Naive thymus-derived CD8-positive, alpha-beta T cell (primary cell): ENCODE results near the gene KREMEN2. TPM values are rescaled to one million over a fixed set of nuclear protein-coding genes. Genes with fewer than 3 reads are reported as not detected.
A peak's percentile ranks its signal among the peaks of the same experiment; 100 is the strongest.

Experiments
- ATAC-seq, 2 donors: fragments of 150-1000 bp; cut with Tn5 transposase in 1 of 2; sonication (Bioruptor Pico), chemical (Tn5 transposase) in 1 of 2; 1 replicate in 1 of 2; 2 replicates in 1 of 2; pipeline ENCODE4 v1.10.0; 2021; ENCODE audit warnings: mild to moderate bottlenecking in 2 of 2, moderate library complexity in 2 of 2
- POLR2A ChIA-PET: fragments of 350-600 bp; sonication (Branson Sonifier 250); formaldehyde crosslinking; loops from one replicate; lab custom pipeline; 2021; ENCODE audit warnings: antibody characterized with exemption; lab: Charles Lee
- DNase-seq, 10 donors: peaks; one replicate each; pipeline versions ENCODE4 v3.0.0 to v3.0.0-alpha.2; 2020 to 2022
- H3K27ac Mint-ChIP-seq, 10 donors: one replicate each; pipeline ENCODE4 v1.8.0; 2020 to 2022; ENCODE audit warnings: mild to moderate bottlenecking in 10 of 10, mixed read lengths in 10 of 10, moderate library complexity in 4 of 10, inconsistent platforms in 1 of 10
- H3K27me3 Mint-ChIP-seq, 5 donors: one replicate each; pipeline ENCODE4 v1.8.0; 2021 to 2022; ENCODE audit warnings: mixed read lengths in 5 of 5
- H3K36me3 Mint-ChIP-seq, 3 donors: one replicate each; pipeline ENCODE4 v1.8.0; 2020 to 2022; ENCODE audit warnings: mixed read lengths in 3 of 3, mild to moderate bottlenecking in 2 of 3, inconsistent platforms in 1 of 3
- H3K4me1 Mint-ChIP-seq, 4 donors: one replicate each; pipeline ENCODE4 v1.8.0; 2021 to 2022; ENCODE audit warnings: mixed read lengths in 4 of 4
- H3K4me3 Mint-ChIP-seq, 10 donors: one replicate each; pipeline ENCODE4 v1.8.0; 2020 to 2022; ENCODE audit warnings: mild to moderate bottlenecking in 10 of 10, mixed read lengths in 10 of 10, moderate library complexity in 6 of 10, inconsistent platforms in 1 of 10
- H3K9me3 Mint-ChIP-seq, 9 donors: one replicate each; pipeline ENCODE4 v1.8.0; 2020 to 2022; ENCODE audit warnings: mixed read lengths in 9 of 9, mild to moderate bottlenecking in 3 of 9, inconsistent platforms in 1 of 9, moderate library complexity in 1 of 9
- polyA plus RNA-seq, 3 donors: library from polyadenylated mRNA; unstranded; fragments of 300-500 nt; fragmentation: Illumina TruSeq; gene quantifications; one replicate each; pipeline ENCODE4 v1.2.3, GENCODE V29; 2021
- total RNA-seq, 8 experiments: library from RNA in 2 of 8; stranded (reverse) in 2 of 8; gene quantifications; one replicate each; pipeline ENCODE4 v1.2.3 and lab custom pipeline; 2021 to 2026

Gene KREMEN2
- total and polyA plus RNA-seq, 5 experiments from 2014 or later: not detected

DNA sequence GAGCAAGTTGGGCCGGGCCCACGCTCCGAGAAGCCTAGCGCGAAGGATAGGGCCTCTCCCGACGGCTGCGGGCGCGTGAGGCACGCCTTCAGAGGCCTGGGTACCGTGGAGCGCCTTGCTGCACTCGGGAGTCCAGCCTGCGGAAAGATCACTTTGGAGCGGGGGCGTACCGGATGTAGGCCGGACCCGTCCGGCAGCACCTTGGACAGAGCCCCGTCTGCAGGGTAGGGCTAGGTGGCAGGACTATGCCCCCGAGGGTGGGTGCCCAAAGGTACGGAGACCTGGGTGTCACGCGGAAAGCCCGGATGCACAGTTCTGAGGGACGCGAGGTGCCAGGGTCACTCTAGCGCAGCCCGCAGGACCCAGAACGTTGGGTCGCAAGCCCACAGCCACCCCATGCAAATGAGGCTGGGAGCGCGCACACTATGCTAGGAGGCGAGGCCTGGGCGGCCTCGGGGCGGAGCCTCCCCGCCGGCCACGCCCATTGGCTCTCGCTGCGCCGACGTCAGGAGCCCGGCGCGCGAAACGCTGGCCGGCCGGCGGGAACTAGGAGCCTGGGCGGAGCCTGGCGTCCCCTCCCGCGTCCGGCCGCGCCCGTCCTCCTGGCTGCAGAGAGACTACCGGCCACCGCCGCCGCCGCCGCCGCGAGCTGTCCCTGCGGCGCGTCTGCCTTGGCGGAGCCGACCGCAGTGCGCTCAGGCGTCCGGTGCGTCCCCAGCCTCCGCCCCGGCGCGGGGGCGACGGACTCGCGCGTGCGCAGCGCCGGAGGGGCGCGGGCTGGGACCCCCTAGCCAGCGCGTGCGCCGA is 4.9 kb downstream of the KREMEN2 start, which contains the start of gene PAQR4:
Gene PAQR4, plus strand, starts transcription at position 611 of the 807 bp plus-strand sequence. CDS start 327 bp downstream, outside the sequence.
- POLR2A ChIA-PET: interaction anchor here (1.7 to 2.2 kb wide), 2 partner anchors 12 kb away, joined by 5 to 14 read pairs; partner anchors contain the start of gene PKMYT1
- Mint-ChIP-seq H3K27ac (peak within 1 kb of the TSS in 1 of 10 donors; percentile 15), H3K4me1 (peaks cover 12 to 32% (median 26%) of the 10 kb centered on the region in 4 donors)

DNA sequence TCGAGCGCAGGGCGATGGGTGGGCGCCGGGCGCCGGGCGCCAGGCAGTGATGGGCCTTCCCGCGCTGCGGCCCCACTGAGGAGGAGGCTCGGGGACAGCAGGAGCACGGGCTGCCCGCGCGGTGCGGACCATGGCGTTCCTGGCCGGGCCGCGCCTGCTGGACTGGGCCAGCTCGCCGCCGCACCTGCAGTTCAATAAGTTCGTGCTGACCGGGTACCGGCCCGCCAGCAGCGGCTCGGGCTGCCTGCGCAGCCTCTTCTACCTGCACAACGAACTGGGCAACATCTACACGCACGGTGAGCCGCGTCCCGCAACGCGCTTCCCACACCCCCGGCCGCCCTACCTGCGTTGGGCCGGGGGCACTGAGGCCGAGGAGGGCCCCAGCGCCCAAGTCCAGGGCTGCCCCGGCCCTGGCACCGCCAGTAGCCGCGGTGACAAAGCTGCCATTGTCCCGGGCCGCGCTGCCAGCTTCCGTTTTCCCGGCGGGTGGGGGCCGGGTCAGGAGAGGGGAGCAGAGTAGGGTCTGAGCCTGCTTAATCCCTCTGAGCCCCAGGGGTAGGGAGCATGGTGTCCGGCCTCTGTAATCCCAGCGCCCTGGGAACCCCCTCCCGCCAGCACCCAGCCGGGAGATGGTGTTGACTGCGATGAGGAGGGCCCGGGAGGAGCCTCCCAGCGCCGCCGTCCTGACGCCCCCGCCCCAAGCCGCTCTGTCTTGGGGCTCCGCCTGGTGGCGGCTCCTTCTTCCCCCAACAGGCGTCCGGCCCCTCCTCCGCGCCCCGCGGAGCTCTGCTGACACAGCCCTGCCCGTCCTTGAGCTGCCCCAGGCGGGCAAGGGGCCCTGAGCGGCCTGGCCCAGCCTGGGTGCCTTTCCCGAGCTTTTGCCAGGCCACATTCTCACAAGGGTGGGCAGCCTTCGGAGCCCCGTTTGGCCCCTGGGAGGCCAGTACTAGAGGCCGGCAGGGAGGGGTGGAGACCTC is 5.8 kb downstream of the KREMEN2 start:
- no peak overlapping the region for H3K27ac Mint-ChIP-seq
- DNase-seq: peak in 9 of 10 donors; percentile 32 to 72 (median 51)
- POLR2A ChIA-PET: interaction anchor here (1.7 kb wide), 1 partner anchor 11 kb away, joined by 5 read pairs; the partner anchor contains the start of gene PKMYT1
- H3K36me3 Mint-ChIP-seq: no peaks in the 10 kb centered on the region
- H3K4me3 Mint-ChIP-seq: peak overlapping the region; percentile 14 to 66 (median 54)
- H3K9me3 Mint-ChIP-seq: peaks cover 0 to 4% (median 0%) of the 10 kb centered on the region in 9 donors
- H3K27me3 Mint-ChIP-seq: peaks cover 3 to 42% (median 24%) of the 10 kb centered on the region in 5 donors
- peak; percentile 41 to 69 for ATAC-seq
- peaks cover 10 to 28% (median 21%) of the 10 kb centered on the region in 4 donors for H3K4me1 Mint-ChIP-seq

More for the DNA sequence above, 4.9 kb downstream of the KREMEN2 start, which contains the start of gene PAQR4:
- H3K27me3 Mint-ChIP-seq: peaks cover 3 to 46% (median 27%) of the 10 kb centered on the region in 5 donors
- DNase-seq: peak; percentile 52 to 73 (median 69)
- peak; percentile 69 to 71 for ATAC-seq
- no peaks in the 10 kb centered on the region for H3K36me3 Mint-ChIP-seq
- H3K4me3 Mint-ChIP-seq: peak within 1 kb of the TSS; percentile 65 to 83 (median 74)
- H3K9me3 Mint-ChIP-seq: peaks cover 0 to 4% (median 0%) of the 10 kb centered on the region in 9 donors

DNA sequence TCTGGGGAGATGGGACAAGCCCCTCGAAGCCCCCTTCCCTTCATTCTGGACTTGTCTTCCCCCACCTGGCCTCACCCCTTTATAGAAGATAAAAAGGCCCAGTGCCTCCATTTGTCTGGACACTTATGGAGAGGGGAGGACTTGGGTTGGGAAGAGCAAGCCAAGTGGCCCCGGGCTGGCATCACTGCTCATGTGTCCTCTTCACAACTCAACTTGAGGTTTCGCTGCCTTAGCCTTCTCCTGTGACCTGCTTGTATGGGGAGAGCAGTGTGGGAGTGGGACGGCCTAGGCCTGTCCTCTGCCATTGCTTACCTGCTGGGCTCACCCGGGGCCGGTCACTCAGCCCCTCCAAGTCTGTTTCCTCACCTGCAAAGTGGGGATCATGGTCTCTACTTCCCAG is 6.5 kb downstream of the KREMEN2 start:
- H3K4me1 Mint-ChIP-seq: peaks cover 10 to 22% (median 15%) of the 10 kb centered on the region in 4 donors
- ATAC-seq (no peak), DNase-seq (no peak)
- no peaks in the 10 kb centered on the region for H3K36me3 Mint-ChIP-seq
- no peak overlapping the region for H3K27ac Mint-ChIP-seq
- POLR2A ChIA-PET: interaction anchor here (1.1 to 1.7 kb wide), 2 partner anchors 10 to 59 kb away, joined by 3 to 5 read pairs; partner anchors contain the start of genes FLYWCH1 and PKMYT1
- H3K4me3 Mint-ChIP-seq: peak overlapping the region; percentile 28 to 67 (median 52)
- H3K27me3 Mint-ChIP-seq: peaks cover 3 to 40% (median 24%) of the 10 kb centered on the region in 5 donors
- peaks cover 0 to 4% (median 0%) of the 10 kb centered on the region in 9 donors for H3K9me3 Mint-ChIP-seq

DNA sequence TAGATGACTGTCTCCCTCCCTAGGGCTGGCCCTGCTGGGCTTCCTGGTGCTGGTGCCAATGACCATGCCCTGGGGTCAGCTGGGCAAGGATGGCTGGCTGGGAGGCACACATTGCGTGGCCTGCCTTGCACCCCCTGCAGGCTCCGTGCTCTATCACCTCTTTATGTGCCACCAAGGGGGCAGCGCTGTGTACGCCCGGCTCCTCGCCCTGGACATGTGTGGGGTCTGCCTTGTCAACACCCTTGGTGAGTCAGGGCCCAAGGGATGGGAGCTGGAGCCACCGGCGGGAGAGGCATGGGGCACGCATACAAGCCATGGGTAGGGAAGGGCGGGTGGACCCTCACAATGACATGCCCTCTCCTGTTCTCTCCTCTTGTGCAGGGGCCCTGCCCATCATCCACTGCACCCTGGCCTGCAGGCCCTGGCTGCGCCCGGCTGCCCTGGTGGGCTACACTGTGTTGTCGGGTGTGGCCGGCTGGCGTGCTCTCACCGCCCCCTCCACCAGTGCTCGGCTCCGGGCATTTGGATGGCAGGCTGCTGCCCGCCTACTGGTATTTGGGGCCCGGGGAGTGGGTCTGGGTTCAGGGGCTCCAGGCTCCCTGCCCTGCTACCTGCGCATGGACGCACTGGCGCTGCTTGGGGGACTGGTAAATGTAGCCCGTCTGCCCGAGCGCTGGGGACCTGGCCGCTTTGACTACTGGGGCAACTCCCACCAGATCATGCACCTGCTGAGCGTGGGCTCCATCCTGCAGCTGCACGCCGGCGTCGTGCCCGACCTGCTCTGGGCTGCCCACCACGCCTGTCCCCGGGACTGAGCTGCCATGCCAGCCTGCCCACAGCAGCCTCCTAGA is 7.3 kb downstream of the KREMEN2 start:
- Mint-ChIP-seq H3K4me3 (peak overlapping the region in 7 of 10 donors; percentile 15 to 67 (median 60)), H3K27ac (no peak overlapping the region), H3K27me3 (peaks cover 3 to 40% (median 24%) of the 10 kb centered on the region in 5 donors), H3K9me3 (peaks cover 0 to 4% (median 0%) of the 10 kb centered on the region in 9 donors), H3K4me1 (peaks cover 9 to 20% (median 14%) of the 10 kb centered on the region in 4 donors), H3K36me3 (no peaks in the 10 kb centered on the region)
- POLR2A ChIA-PET: interaction anchor here (0.7 to 1.1 kb wide), 2 partner anchors 60 kb away, joined by 3 to 4 read pairs; partner anchors contain the start of gene FLYWCH1
- no peak for DNase-seq
- ATAC-seq: no peak

DNA sequence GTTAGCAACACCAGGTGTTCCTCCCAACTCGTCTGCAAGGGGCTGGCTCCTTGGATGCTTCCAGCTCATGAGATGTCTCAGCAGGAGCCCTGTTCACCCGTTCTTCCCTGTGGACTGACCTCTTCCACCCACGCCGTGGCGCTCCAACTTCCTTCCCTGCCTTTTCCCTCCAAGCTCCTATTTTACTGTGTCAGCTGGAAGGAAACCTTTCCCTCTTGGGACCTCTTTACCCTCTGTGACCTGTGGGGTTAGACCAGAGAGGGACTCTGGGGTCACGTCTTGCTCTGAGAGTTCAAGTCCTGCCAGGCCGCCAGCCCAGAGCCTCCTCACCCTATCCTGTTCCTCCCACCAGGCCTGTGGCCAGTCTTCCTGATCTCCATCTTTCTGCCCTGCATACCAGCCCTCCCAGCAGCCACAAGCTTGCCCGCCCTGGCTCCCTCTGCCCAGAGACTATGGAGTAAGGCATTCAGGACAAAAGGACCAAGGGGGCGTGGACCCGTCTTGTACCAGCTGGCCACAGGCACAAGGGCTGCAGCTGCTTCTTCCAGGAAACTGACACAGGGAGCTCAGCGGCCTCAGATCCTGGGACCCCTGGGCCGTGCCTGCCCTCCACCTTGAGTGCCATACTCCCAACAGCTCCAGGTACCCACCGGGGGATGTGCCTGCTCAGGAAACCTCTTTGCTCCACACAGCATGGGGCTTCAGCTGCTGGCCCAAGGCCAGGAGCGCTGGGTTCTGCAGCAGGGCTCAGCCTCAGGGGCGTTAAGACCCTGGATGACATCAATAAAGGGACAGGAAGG is 8.1 kb downstream of the KREMEN2 start:
- Mint-ChIP-seq H3K4me1 (peaks cover 9 to 20% (median 14%) of the 10 kb centered on the region in 4 donors), H3K4me3 (peak overlapping the region in 5 of 10 donors; percentile 33 to 69 (median 42)), H3K36me3 (no peaks in the 10 kb centered on the region), H3K27ac (peak overlapping the region in 1 of 10 donors; percentile 34), H3K27me3 (peaks cover 3 to 40% (median 24%) of the 10 kb centered on the region in 5 donors), H3K9me3 (peaks cover 0 to 4% (median 0%) of the 10 kb centered on the region in 9 donors)
- no peak for ATAC-seq
- DNase-seq: no peak
- POLR2A ChIA-PET: interaction anchor here (0.7 to 1.1 kb wide), 2 partner anchors 59 to 61 kb away, joined by 3 to 4 read pairs; partner anchors contain the start of gene FLYWCH1

DNA sequence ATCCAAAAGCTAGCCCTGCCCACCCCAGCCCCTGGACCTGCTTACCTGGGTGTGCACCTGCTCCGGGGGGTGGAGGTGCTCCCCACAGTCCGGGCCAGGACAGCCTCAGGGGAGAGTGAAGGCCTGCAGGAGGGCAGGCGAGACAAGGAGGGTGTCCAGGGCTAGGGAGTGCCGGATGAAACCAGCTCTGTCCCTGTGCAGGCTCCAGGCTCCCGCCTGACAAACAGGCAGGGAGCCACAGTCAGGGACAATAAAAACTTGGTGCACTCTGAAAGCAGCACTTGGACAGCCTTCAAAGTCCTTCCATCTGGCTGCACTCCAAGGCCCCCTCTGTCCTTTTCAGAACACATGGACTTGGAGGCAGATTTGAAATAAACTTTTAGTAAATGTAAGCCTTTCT is 9.0 kb downstream of the KREMEN2 start:
- Mint-ChIP-seq H3K27ac (no peak overlapping the region), H3K27me3 (peaks cover 3 to 34% (median 20%) of the 10 kb centered on the region in 5 donors), H3K36me3 (no peaks in the 10 kb centered on the region), H3K4me1 (peaks cover 7 to 15% (median 12%) of the 10 kb centered on the region in 4 donors), H3K9me3 (peaks cover 0 to under 1% (median 0%) of the 10 kb centered on the region in 9 donors), H3K4me3 (no peak overlapping the region)
- POLR2A ChIA-PET: no interaction called here
- ATAC-seq (no peak), DNase-seq (no peak)

DNA sequence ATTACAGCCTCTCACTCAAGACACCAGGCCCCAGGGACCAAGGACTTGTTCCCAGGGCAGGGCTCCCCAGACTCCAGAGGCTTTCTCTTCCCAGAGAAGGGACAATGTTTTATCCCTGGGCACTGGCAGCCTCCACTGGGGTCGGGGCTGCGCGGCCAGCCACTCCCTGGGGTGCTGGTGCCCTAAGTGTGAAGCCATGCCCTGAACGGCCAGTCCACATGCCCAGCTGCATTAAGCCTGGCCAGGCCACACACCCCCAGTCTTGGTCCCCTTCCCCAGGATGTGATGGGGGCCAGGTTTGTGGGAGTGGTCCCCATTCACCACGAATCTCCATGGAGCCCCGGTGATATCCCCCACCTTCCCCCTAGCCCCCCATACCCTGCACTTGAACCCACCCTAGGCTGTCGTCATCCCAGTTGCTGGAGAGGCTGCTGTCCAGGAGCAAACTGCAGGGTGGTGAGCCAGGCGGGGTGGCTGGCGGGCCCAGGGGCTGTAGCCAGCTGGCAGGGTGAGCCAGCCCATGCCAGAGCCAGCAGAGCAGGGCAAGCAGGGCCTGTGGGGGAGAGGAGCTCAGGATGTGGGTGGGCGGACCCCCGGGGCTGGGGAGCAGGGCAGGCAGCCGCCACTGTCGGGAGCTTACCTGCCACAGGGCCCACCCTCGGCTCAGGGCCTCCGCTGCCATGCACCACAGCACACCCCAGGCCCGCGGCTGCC is 9.7 kb downstream of the KREMEN2 start:
- H3K4me1 Mint-ChIP-seq: peaks cover under 1 to 8% (median 6%) of the 10 kb centered on the region in 4 donors
- H3K9me3 Mint-ChIP-seq: no peaks in the 10 kb centered on the region
- no peaks in the 10 kb centered on the region for H3K36me3 Mint-ChIP-seq
- POLR2A ChIA-PET: no interaction called here
- H3K27me3 Mint-ChIP-seq: peaks cover 0 to 28% (median 14%) of the 10 kb centered on the region in 5 donors
- no peak for ATAC-seq
- no peak for DNase-seq
- H3K27ac Mint-ChIP-seq: no peak overlapping the region
- no peak overlapping the region for H3K4me3 Mint-ChIP-seq

DNA sequence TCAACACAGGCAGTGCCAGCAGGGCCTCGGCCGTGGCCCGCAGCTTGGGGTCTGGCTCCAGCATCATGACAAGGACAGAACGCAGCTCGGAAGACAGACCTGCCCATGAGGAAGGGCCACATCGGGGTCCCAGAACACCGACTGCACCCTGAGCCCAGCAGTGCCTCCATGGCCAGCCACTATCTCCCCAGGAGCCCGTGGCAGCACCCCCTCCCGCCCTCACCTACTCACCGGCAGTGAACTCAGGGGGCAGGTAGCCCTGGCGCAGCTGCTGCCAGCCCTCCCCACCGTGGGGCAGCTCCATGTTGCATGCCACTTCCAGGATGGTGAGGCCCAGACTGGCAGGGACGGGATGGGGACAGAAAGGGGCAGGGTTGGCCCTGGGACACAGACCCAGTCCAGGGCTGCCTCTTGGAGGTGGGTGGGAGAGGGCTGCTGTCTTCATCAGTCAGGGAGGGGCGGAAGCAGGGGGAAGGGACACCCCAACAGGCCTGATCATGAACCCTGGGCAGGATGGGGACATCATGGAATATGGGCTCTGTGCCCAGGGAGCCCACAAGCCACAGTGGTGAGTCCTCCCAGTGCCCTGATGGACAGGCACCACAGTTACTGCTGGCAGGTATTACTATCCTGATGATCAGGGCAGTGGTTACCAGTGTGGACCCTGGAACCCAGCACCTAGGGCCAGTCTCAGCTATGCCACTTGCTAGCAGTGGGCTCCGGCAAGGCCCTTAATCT is 10.4 kb downstream of the KREMEN2 start:
- Mint-ChIP-seq H3K4me1 (peaks cover 0 to 7% (median 5%) of the 10 kb centered on the region in 4 donors), H3K27me3 (peaks cover 0 to 28% (median 14%) of the 10 kb centered on the region in 5 donors), H3K9me3 (no peaks in the 10 kb centered on the region), H3K36me3 (no peaks in the 10 kb centered on the region), H3K27ac (no peak overlapping the region), H3K4me3 (no peak overlapping the region)
- POLR2A ChIA-PET: no interaction called here
- ATAC-seq (no peak), DNase-seq (no peak)

DNA sequence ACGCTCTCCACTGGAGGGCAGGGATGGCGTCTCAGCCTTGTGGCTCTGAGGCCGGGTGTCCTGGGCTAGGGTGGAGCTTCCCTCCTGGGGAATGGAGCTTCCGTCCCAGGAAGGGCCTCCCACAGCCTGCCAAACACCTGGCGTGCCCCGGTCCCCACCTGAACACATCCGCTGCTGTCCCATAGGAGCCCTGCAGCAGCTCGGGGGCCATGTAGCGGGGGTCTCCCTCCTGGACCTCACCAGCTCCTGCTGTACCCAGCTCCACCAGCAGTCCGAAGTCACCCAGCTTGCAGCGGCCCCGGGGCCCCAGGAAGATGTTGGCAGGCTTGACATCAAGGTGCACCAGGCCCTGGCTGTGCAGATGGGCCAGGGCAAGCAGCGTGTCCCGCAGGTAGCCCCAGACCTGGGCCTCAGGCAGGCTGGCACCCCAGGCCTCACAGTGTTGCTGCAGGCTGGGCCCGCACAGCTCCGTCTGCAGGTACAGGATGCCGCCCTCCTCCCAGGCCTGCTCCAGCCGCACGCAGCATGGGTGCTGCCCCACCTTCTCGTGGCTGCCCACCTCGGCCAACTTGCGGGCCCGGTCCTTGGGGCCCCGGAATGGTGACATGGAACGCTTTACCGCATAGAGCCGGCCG is 11.2 kb downstream of the KREMEN2 start:
- H3K36me3 Mint-ChIP-seq: no peaks in the 10 kb centered on the region
- POLR2A ChIA-PET: no interaction called here
- H3K27ac Mint-ChIP-seq: no peak overlapping the region
- peaks cover 0 to 8% (median 5%) of the 10 kb centered on the region in 4 donors for H3K4me1 Mint-ChIP-seq
- no peak overlapping the region for H3K4me3 Mint-ChIP-seq
- no peak for DNase-seq
- H3K27me3 Mint-ChIP-seq: peaks cover 0 to 27% (median 14%) of the 10 kb centered on the region in 5 donors
- no peaks in the 10 kb centered on the region for H3K9me3 Mint-ChIP-seq
- no peak for ATAC-seq
